ENCODE data around the gene CHAMP1. TPM values are rescaled to one million over a fixed set of nuclear protein-coding genes. Genes with fewer than 3 reads are reported as not detected.

CHAMP1 gene
- total RNA-seq, 1 experiment from 2014 or later = 15.3 TPM

GRCh38 chr13:114319441-114319913 is 5.2 kb downstream of the CHAMP1 start:
- DNase-seq (ENCODE audit: low read depth, low spot score) (no peak), ATAC-seq (no peak)
- Histone ChIP-seq H3K4me1 (ENCODE audit: control insufficient read depth, insufficient read depth, low read length) (0 out of 2 replicates have a peak, but pooled peaks cover 4% of the 10 kb centered on the region), H3K9me3 (ENCODE audit: control insufficient read depth, insufficient read depth, low read depth, low read length) (no peaks in the 10 kb centered on the region), H3K4me3 (ENCODE audit: low read depth in 2 of 2, low read length in 2 of 2) (no peak overlapping the region), H3K27ac (ENCODE audit: low read length) (no peak overlapping the region), H3K27me3 (ENCODE audit: control insufficient read depth, insufficient read depth, low read length) (no peaks in the 10 kb centered on the region), H3K36me3 (ENCODE audit: control insufficient read depth, insufficient read depth, low read length) (peaks cover 14% of the 10 kb centered on the region)
- CTCF ChIA-PET = no interaction called here
- in situ Hi-C loops (cut with HindIII; ENCODE audit: low pct_unique_long_range_greater_than_20kb, low sequenced_read_pairs) = no loop called here
- intact Hi-C loops (cut with micrococcal nuclease; ENCODE audit: unreplicated experiment) = no loop called here
- TF ChIP-seq TCF7L2 (IDR thresholded peaks at IDR 0.05; ENCODE audit: low read depth, low read length) (no peak), SIN3A (IDR thresholded peaks at IDR 0.05; ENCODE audit: borderline replicate concordance, insufficient read depth, low read depth, low read length) (no peak), CTCF (IDR thresholded peaks at IDR 0.05) (no peak), POLR2AphosphoS5 (IDR thresholded peaks at IDR 0.05; ENCODE audit: low read depth, low read length) (no peak)
- TF ChIP-seq, protein P1, sequence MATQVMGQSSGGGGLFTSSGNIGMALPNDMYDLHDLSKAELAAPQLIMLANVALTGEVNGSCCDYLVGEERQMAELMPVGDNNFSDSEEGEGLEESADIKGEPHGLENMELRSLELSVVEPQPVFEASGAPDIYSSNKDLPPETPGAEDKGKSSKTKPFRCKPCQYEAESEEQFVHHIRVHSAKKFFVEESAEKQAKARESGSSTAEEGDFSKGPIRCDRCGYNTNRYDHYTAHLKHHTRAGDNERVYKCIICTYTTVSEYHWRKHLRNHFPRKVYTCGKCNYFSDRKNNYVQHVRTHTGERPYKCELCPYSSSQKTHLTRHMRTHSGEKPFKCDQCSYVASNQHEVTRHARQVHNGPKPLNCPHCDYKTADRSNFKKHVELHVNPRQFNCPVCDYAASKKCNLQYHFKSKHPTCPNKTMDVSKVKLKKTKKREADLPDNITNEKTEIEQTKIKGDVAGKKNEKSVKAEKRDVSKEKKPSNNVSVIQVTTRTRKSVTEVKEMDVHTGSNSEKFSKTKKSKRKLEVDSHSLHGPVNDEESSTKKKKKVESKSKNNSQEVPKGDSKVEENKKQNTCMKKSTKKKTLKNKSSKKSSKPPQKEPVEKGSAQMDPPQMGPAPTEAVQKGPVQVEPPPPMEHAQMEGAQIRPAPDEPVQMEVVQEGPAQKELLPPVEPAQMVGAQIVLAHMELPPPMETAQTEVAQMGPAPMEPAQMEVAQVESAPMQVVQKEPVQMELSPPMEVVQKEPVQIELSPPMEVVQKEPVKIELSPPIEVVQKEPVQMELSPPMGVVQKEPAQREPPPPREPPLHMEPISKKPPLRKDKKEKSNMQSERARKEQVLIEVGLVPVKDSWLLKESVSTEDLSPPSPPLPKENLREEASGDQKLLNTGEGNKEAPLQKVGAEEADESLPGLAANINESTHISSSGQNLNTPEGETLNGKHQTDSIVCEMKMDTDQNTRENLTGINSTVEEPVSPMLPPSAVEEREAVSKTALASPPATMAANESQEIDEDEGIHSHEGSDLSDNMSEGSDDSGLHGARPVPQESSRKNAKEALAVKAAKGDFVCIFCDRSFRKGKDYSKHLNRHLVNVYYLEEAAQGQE (IDR thresholded peaks at IDR 0.05; ENCODE audit: insufficient read depth in 1 of 2, low read depth in 2 of 2, low read length in 1 of 2) = no peak
- POLR2A ChIA-PET = no interaction called here
- no TSS peak for BruUV-seq (replicated peaks)

DNA sequence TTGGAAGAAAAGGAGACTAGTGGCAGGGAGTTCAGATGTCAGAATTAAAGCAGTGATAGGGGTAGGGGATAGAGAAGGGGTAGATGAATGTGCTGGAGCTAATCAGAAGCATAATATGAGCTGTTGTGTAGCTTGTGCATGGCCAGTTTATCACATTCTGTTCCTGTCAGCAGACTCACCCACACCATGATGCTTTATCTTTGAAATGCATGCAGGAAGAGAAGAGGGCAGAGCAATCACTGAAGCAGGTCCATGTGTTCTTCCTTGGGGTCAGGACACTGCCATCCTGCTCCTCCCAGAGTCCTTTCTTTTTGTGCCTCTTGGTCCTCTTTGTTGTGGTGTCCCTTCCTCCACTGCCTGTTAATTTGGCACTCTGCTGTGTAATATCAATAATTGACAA is 5.8 kb downstream of the CHAMP1 start:
- no TSS peak for BruUV-seq (replicated peaks)
- DNase-seq (ENCODE audit: low read depth, low spot score) (no peak), ATAC-seq (no peak)
- CTCF ChIA-PET = no interaction called here
- Histone ChIP-seq H3K36me3 (ENCODE audit: control insufficient read depth, insufficient read depth, low read length) (peaks cover 14% of the 10 kb centered on the region), H3K27me3 (ENCODE audit: control insufficient read depth, insufficient read depth, low read length) (no peaks in the 10 kb centered on the region), H3K4me1 (ENCODE audit: control insufficient read depth, insufficient read depth, low read length) (0 out of 2 replicates have a peak, but pooled peaks cover 4% of the 10 kb centered on the region), H3K4me3 (ENCODE audit: low read depth in 2 of 2, low read length in 2 of 2) (no peak overlapping the region), H3K27ac (ENCODE audit: low read length) (no peak overlapping the region), H3K9me3 (ENCODE audit: control insufficient read depth, insufficient read depth, low read depth, low read length) (no peaks in the 10 kb centered on the region)
- intact Hi-C loops (cut with micrococcal nuclease; ENCODE audit: unreplicated experiment) (no loop called here), in situ Hi-C loops (cut with HindIII; ENCODE audit: low pct_unique_long_range_greater_than_20kb, low sequenced_read_pairs) (no loop called here)
- TF ChIP-seq CTCF (IDR thresholded peaks at IDR 0.05) (no peak), POLR2AphosphoS5 (IDR thresholded peaks at IDR 0.05; ENCODE audit: low read depth, low read length) (no peak), SIN3A (IDR thresholded peaks at IDR 0.05; ENCODE audit: borderline replicate concordance, insufficient read depth, low read depth, low read length) (no peak), TCF7L2 (IDR thresholded peaks at IDR 0.05; ENCODE audit: low read depth, low read length) (no peak)
- TF ChIP-seq, protein P1 (IDR thresholded peaks at IDR 0.05; ENCODE audit: insufficient read depth in 1 of 2, low read depth in 2 of 2, low read length in 1 of 2) = no peak
- POLR2A ChIA-PET = no interaction called here

All from Panc1 (cell line).